Measurements from ENCODE around the gene TJP3. TPM values are rescaled to one million over a fixed set of nuclear protein-coding genes. Genes with fewer than 3 reads are reported as not detected.
A peak's percentile ranks its signal among the peaks of the same experiment; 100 is the strongest.

The TJP3 gene
- total RNA-seq, 2 experiments from 2014 or later: 8.2 to 9.0 TPM

GRCh38 chr19:3766520-3766919 is 58.3 kb downstream of the TJP3 start:
- Histone ChIP-seq H3K4me3 (ENCODE audit: low read length) (no peak overlapping the region), H3K4me1 (ENCODE audit: insufficient read depth, low read length) (peaks cover 35% of the 10 kb centered on the region), H3K9me3 (ENCODE audit: control insufficient read depth in 1 of 2, insufficient read depth in 1 of 2, low read length in 2 of 2) (no peaks in the 10 kb centered on the region), H3K36me3 (ENCODE audit: insufficient read depth, low read length) (peaks cover 38% of the 10 kb centered on the region), H3K27ac (ENCODE audit: low read depth in 1 of 2, low read length in 2 of 2) (no peak overlapping the region), H3K27me3 (ENCODE audit: control insufficient read depth in 1 of 2, insufficient read depth in 2 of 2, low read length in 2 of 2) (no peaks in the 10 kb centered on the region)
- intact Hi-C loops (cut with DNase I, micrococcal nuclease): loop anchor here in 1 of 2 experiments (10.0 kb wide), 1 partner anchor 332 kb away; no protein-coding TSS in a partner anchor
- peak overlapping the region; percentile 20 for H3K27ac Mint-ChIP-seq
- ATAC-seq (ENCODE audit: poor library complexity) (no peak), DNase-seq (peak in 1 of 14 experiments; percentile 16)
- H3K36me3 Mint-ChIP-seq (ENCODE audit: low read depth): peaks cover 44% of the 10 kb centered on the region
- no peak for TF ChIP-seq CTCF (IDR thresholded peaks at IDR 0.05)
- CTCF ChIA-PET: no interaction called here
- H3K27me3 Mint-ChIP-seq: no peaks in the 10 kb centered on the region
- no peaks in the 10 kb centered on the region for H3K9me3 Mint-ChIP-seq
- H3K4me3 Mint-ChIP-seq: no peak overlapping the region
- peaks cover 22% of the 10 kb centered on the region for H3K4me1 Mint-ChIP-seq (ENCODE audit: low read depth)
- POLR2A ChIA-PET: no interaction called here

GRCh38 chr19:3767050-3767449 is 58.9 kb downstream of the TJP3 start:
- Mint-ChIP-seq H3K27me3 (no peaks in the 10 kb centered on the region), H3K36me3 (ENCODE audit: low read depth) (peaks cover 41% of the 10 kb centered on the region), H3K27ac (no peak overlapping the region), H3K4me3 (no peak overlapping the region), H3K4me1 (ENCODE audit: low read depth) (peaks cover 18% of the 10 kb centered on the region), H3K9me3 (no peaks in the 10 kb centered on the region)
- Histone ChIP-seq H3K36me3 (ENCODE audit: insufficient read depth, low read length) (peaks cover 38% of the 10 kb centered on the region), H3K27me3 (ENCODE audit: control insufficient read depth in 1 of 2, insufficient read depth in 2 of 2, low read length in 2 of 2) (no peaks in the 10 kb centered on the region), H3K9me3 (ENCODE audit: control insufficient read depth in 1 of 2, insufficient read depth in 1 of 2, low read length in 2 of 2) (no peaks in the 10 kb centered on the region), H3K4me1 (ENCODE audit: insufficient read depth, low read length) (peaks cover 30% of the 10 kb centered on the region), H3K4me3 (ENCODE audit: low read length) (no peak overlapping the region), H3K27ac (ENCODE audit: low read depth in 1 of 2, low read length in 2 of 2) (no peak overlapping the region)
- DNase-seq (no peak), ATAC-seq (ENCODE audit: poor library complexity) (no peak)
- ChIA-PET POLR2A (no interaction called here), CTCF (no interaction called here)
- intact Hi-C loops (cut with DNase I, micrococcal nuclease): loop anchor here in 1 of 2 experiments (10.0 kb wide), 1 partner anchor 332 kb away; no protein-coding TSS in a partner anchor
- no peak for TF ChIP-seq CTCF (IDR thresholded peaks at IDR 0.05)

- DNase-seq: no peak
- Histone ChIP-seq H3K27me3 (ENCODE audit: control insufficient read depth in 1 of 2, insufficient read depth in 2 of 2, low read length in 2 of 2) (no peaks in the 10 kb centered on the region), H3K4me1 (ENCODE audit: insufficient read depth, low read length) (peaks cover 27% of the 10 kb centered on the region), H3K4me3 (ENCODE audit: low read length) (no peak overlapping the region), H3K9me3 (ENCODE audit: control insufficient read depth in 1 of 2, insufficient read depth in 1 of 2, low read length in 2 of 2) (no peaks in the 10 kb centered on the region), H3K36me3 (ENCODE audit: insufficient read depth, low read length) (peaks cover 38% of the 10 kb centered on the region), H3K27ac (ENCODE audit: low read depth in 1 of 2, low read length in 2 of 2) (no peak overlapping the region)
- peaks cover 7% of the 10 kb centered on the region for H3K4me1 Mint-ChIP-seq (ENCODE audit: low read depth)
- H3K27ac Mint-ChIP-seq: no peak overlapping the region
- CTCF ChIA-PET: no interaction called here
- intact Hi-C loops (cut with DNase I, micrococcal nuclease): loop anchor here in 1 of 2 experiments (10.0 kb wide), 1 partner anchor 333 kb away; no protein-coding TSS in a partner anchor
- peaks cover 33% of the 10 kb centered on the region for H3K36me3 Mint-ChIP-seq (ENCODE audit: low read depth)
- no peak overlapping the region for H3K4me3 Mint-ChIP-seq
- no peak for TF ChIP-seq CTCF (IDR thresholded peaks at IDR 0.05)
- POLR2A ChIA-PET: no interaction called here
- H3K9me3 Mint-ChIP-seq: no peaks in the 10 kb centered on the region
- H3K27me3 Mint-ChIP-seq: no peaks in the 10 kb centered on the region
- no peak for ATAC-seq (ENCODE audit: poor library complexity)
These were observed 60.0 kb downstream of the TJP3 start for GRCh38 chr19:3768015-3768747.

Measured in CD4-positive, alpha-beta T cell (primary cell).